ENCODE results near the gene FBXL13.
"Not testable (repeated sequence)": the region's sequence is repeated elsewhere in the genome, so short reads cannot be mapped to it uniquely, and the experiment has no call there.

Gene FBXL13

DNA sequence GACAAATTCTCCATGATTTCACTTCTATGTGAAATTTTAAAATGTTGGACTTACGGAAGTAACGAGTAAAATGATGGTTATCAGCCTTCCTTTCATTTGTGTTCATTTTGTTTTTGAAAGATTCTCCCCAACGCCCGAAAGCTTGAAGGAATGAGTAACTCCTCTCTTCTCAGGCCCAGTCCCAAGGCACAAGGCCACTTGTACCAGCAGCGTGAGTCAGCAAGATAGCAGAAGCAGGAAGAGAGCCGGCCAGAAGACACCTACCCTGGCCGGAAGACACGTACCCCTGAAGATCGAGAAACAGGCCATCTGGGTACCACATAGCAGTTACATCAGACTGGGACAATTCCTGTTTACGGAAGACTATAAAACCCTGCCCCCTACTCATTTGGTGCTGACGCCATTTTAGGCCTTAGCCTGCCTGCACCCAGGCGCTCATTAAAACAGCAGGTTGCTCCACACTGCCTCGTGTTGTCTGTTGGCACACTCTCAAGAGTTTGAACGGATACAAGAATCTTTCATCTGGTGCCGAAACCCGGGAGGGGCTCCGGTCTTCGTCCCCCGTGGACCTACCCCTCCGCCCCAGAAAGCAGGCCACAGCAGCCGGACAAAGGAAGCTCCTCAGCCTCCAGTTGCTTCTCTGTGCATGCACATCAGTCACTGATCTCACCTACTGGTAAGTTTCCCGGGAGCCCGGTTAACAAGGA is 101.3 kb downstream of the FBXL13 start:
- no peaks in the 10 kb centered on the region for H3K27me3 ChIP-seq (ENCODE audit: control insufficient read depth in 1 of 2, insufficient read depth in 2 of 2, low read length in 2 of 2)
- no peaks in the 10 kb centered on the region for H3K36me3 ChIP-seq (ENCODE audit: control insufficient read depth in 2 of 2, insufficient read depth in 2 of 2, low read length in 2 of 2)
- H3K9me3 ChIP-seq (ENCODE audit: control insufficient read depth in 2 of 2, low read length in 2 of 2), result no peaks in the 10 kb centered on the region
- no peak overlapping the region for H3K9ac ChIP-seq (ENCODE audit: low read length in 2 of 2)
- no peaks in the 10 kb centered on the region for H3K4me1 ChIP-seq (ENCODE audit: control insufficient read depth, insufficient read depth, low read length)
- H3K4me3 ChIP-seq (ENCODE audit: low read length in 2 of 2), result no peak overlapping the region
- no peak overlapping the region for H3K27ac ChIP-seq (ENCODE audit: low read length)

- Histone ChIP-seq H3K4me1 (ENCODE audit: control insufficient read depth, insufficient read depth, low read length) (no peaks in the 10 kb centered on the region), H3K4me3 (ENCODE audit: low read length in 2 of 2) (no peak overlapping the region), H3K9me3 (ENCODE audit: control insufficient read depth in 2 of 2, low read length in 2 of 2) (no peaks in the 10 kb centered on the region)
Observed at GRCh38 chr7:102967798-102968197, 106.8 kb downstream of the FBXL13 start.

GRCh38 chr7:102966465-102966864 is 108.1 kb downstream of the FBXL13 start:
- no peak overlapping the region for H3K27ac ChIP-seq (ENCODE audit: low read length)
- no peaks in the 10 kb centered on the region for H3K9me3 ChIP-seq (ENCODE audit: control insufficient read depth in 2 of 2, low read length in 2 of 2)
- H3K9ac ChIP-seq (ENCODE audit: low read length in 2 of 2), result no peak overlapping the region
- H3K4me3 ChIP-seq (ENCODE audit: low read length in 2 of 2), result no peak overlapping the region
- no peaks in the 10 kb centered on the region for H3K27me3 ChIP-seq (ENCODE audit: control insufficient read depth in 1 of 2, insufficient read depth in 2 of 2, low read length in 2 of 2)
- no peaks in the 10 kb centered on the region for H3K36me3 ChIP-seq (ENCODE audit: control insufficient read depth in 2 of 2, insufficient read depth in 2 of 2, low read length in 2 of 2)
- no peaks in the 10 kb centered on the region for H3K4me1 ChIP-seq (ENCODE audit: control insufficient read depth, insufficient read depth, low read length)

More at GRCh38 chr7:102967798-102968197, 106.8 kb downstream of the FBXL13 start:
- Histone ChIP-seq H3K36me3 (ENCODE audit: control insufficient read depth in 2 of 2, insufficient read depth in 2 of 2, low read length in 2 of 2) (no peaks in the 10 kb centered on the region), H3K27me3 (ENCODE audit: control insufficient read depth in 1 of 2, insufficient read depth in 2 of 2, low read length in 2 of 2) (no peaks in the 10 kb centered on the region), H3K9ac (ENCODE audit: low read length in 2 of 2) (no peak overlapping the region), H3K27ac (ENCODE audit: low read length) (no peak overlapping the region)

DNA sequence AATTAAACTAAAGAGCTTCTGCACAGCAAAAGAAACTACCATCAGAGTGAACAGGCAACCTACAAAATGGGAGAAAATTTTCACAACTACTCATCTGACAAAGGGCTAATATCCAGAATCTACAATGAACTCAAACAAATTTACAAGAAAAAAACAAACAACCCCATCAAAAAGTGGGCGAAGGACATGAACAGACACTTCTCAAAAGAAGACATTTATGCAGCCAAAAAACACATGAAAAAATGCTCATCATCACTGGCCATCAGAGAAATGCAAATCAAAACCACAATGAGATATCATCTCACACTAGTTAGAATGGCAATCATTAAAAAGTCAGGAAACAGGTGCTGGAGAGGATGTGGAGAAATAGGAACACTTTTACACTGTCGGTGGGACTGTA is 112.6 kb downstream of the FBXL13 start:
- not testable (repeated sequence) for H3K4me3 ChIP-seq (ENCODE audit: low read length in 2 of 2); H3K9me3 ChIP-seq (ENCODE audit: control insufficient read depth in 2 of 2, low read length in 2 of 2); H3K9ac ChIP-seq (ENCODE audit: low read length in 2 of 2); H3K27me3 ChIP-seq (ENCODE audit: control insufficient read depth in 1 of 2, insufficient read depth in 2 of 2, low read length in 2 of 2); H3K4me1 ChIP-seq (ENCODE audit: control insufficient read depth, insufficient read depth, low read length); H3K36me3 ChIP-seq (ENCODE audit: control insufficient read depth in 2 of 2, insufficient read depth in 2 of 2, low read length in 2 of 2); H3K27ac ChIP-seq (ENCODE audit: low read length)

GRCh38 chr7:102958004-102958403 is 116.6 kb downstream of the FBXL13 start:
- not testable (repeated sequence) for H3K9ac ChIP-seq (ENCODE audit: low read length in 2 of 2); H3K4me3 ChIP-seq (ENCODE audit: low read length in 2 of 2); H3K36me3 ChIP-seq (ENCODE audit: control insufficient read depth in 2 of 2, insufficient read depth in 2 of 2, low read length in 2 of 2); H3K27me3 ChIP-seq (ENCODE audit: control insufficient read depth in 1 of 2, insufficient read depth in 2 of 2, low read length in 2 of 2); H3K9me3 ChIP-seq (ENCODE audit: control insufficient read depth in 2 of 2, low read length in 2 of 2); H3K27ac ChIP-seq (ENCODE audit: low read length); H3K4me1 ChIP-seq (ENCODE audit: control insufficient read depth, insufficient read depth, low read length)

DNA sequence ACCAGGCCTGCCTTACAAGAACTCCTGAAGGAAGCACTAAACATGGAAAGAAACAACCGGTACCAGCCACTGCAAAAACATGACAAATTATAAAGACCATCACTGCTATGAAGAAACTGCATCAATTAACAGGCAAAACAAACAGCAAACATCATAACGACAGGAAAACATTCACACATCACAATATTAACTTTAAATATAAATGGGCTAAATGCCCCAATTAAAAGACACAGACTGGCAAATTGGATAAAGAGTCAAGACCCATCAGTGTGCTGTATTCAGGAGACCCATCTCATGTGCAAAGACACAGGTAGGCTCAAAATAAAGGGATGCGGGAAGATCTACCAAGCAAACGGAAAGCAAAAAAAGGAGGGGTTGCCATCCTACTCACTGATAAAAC is 120.2 kb downstream of the FBXL13 start:
- not testable (repeated sequence) for H3K27ac ChIP-seq (ENCODE audit: low read length); H3K9ac ChIP-seq (ENCODE audit: low read length in 2 of 2); H3K4me3 ChIP-seq (ENCODE audit: low read length in 2 of 2); H3K9me3 ChIP-seq (ENCODE audit: control insufficient read depth in 2 of 2, low read length in 2 of 2); H3K4me1 ChIP-seq (ENCODE audit: control insufficient read depth, insufficient read depth, low read length); H3K36me3 ChIP-seq (ENCODE audit: control insufficient read depth in 2 of 2, insufficient read depth in 2 of 2, low read length in 2 of 2); H3K27me3 ChIP-seq (ENCODE audit: control insufficient read depth in 1 of 2, insufficient read depth in 2 of 2, low read length in 2 of 2)

DNA sequence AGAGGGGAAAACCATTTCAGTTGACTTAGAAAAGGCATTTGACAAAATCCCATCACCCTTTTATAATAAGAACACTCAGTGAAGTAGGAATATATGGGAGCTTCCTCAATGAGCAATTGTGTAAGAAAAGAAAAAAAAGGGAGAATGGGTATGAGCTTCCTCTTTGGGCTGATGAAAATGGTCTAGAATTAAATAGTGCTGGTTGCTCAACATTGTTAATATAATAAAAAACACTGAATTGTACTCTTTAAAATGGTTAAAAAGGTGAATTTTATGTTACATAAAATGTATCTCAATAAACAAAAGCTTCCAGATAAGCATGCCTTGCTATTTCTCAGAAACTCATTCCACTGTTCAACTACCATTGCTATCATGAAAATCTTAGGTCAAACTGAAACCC is 121.2 kb downstream of the FBXL13 start:
- Histone ChIP-seq H3K9ac (ENCODE audit: low read length in 2 of 2) (no peak overlapping the region), H3K27ac (ENCODE audit: low read length) (no peak overlapping the region), H3K27me3 (ENCODE audit: control insufficient read depth in 1 of 2, insufficient read depth in 2 of 2, low read length in 2 of 2) (no peaks in the 10 kb centered on the region), H3K9me3 (ENCODE audit: control insufficient read depth in 2 of 2, low read length in 2 of 2) (no peaks in the 10 kb centered on the region), H3K36me3 (ENCODE audit: control insufficient read depth in 2 of 2, insufficient read depth in 2 of 2, low read length in 2 of 2) (no peaks in the 10 kb centered on the region), H3K4me3 (ENCODE audit: low read length in 2 of 2) (no peak overlapping the region), H3K4me1 (ENCODE audit: control insufficient read depth, insufficient read depth, low read length) (no peaks in the 10 kb centered on the region)

DNA sequence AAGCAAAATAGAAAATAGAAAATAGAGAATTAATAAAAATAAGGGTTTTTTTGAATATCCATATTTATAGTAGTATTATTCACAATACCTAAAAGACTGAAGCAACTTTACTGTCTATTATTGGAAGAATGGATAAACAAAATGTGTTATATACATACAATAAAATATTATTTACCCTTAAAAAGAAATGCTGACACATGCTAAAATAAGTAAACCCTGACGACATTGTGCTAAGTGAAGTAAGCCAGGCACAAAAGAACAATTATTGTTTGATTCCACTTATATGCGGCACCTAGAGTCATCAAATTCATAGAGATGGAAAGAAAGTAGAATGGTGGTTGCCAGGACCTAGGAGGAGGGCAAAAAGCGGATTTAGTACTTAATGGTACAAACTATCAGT is 122.8 kb downstream of the FBXL13 start:
- H3K36me3 ChIP-seq (ENCODE audit: control insufficient read depth in 2 of 2, insufficient read depth in 2 of 2, low read length in 2 of 2), result no peaks in the 10 kb centered on the region
- H3K27ac ChIP-seq (ENCODE audit: low read length), result no peak overlapping the region
- H3K9ac ChIP-seq (ENCODE audit: low read length in 2 of 2), result no peak overlapping the region
- H3K9me3 ChIP-seq (ENCODE audit: control insufficient read depth in 2 of 2, low read length in 2 of 2), result no peaks in the 10 kb centered on the region
- no peaks in the 10 kb centered on the region for H3K4me1 ChIP-seq (ENCODE audit: control insufficient read depth, insufficient read depth, low read length)
- H3K4me3 ChIP-seq (ENCODE audit: low read length in 2 of 2), result no peak overlapping the region
- H3K27me3 ChIP-seq (ENCODE audit: control insufficient read depth in 1 of 2, insufficient read depth in 2 of 2, low read length in 2 of 2), result no peaks in the 10 kb centered on the region

DNA sequence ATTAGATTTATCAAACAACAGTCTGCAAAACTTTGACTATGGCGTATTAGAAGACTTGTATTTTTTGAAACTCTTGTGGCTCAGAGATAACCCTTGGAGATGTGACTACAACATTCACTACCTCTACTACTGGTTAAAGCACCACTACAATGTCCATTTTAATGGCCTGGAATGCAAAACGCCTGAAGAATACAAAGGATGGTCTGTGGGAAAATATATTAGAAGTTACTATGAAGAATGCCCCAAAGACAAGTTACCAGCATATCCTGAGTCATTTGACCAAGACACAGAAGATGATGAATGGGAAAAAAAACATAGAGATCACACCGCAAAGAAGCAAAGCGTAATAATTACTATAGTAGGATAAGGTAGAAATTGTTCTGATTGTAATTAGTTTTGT is 130.4 kb downstream of the FBXL13 start:
- Histone ChIP-seq H3K4me3 (ENCODE audit: low read length in 2 of 2) (no peak overlapping the region), H3K9me3 (ENCODE audit: control insufficient read depth in 2 of 2, low read length in 2 of 2) (no peaks in the 10 kb centered on the region), H3K27me3 (ENCODE audit: control insufficient read depth in 1 of 2, insufficient read depth in 2 of 2, low read length in 2 of 2) (no peaks in the 10 kb centered on the region), H3K9ac (ENCODE audit: low read length in 2 of 2) (no peak overlapping the region), H3K4me1 (ENCODE audit: control insufficient read depth, insufficient read depth, low read length) (no peaks in the 10 kb centered on the region), H3K36me3 (ENCODE audit: control insufficient read depth in 2 of 2, insufficient read depth in 2 of 2, low read length in 2 of 2) (no peaks in the 10 kb centered on the region), H3K27ac (ENCODE audit: low read length) (no peak overlapping the region)

GRCh38 chr7:102943423-102944169 is 131.0 kb downstream of the FBXL13 start:
- no peaks in the 10 kb centered on the region for H3K9me3 ChIP-seq (ENCODE audit: control insufficient read depth in 2 of 2, low read length in 2 of 2)
- no peak overlapping the region for H3K4me3 ChIP-seq (ENCODE audit: low read length in 2 of 2)
- H3K9ac ChIP-seq (ENCODE audit: low read length in 2 of 2), result no peak overlapping the region
- H3K27me3 ChIP-seq (ENCODE audit: control insufficient read depth in 1 of 2, insufficient read depth in 2 of 2, low read length in 2 of 2), result no peaks in the 10 kb centered on the region
- H3K27ac ChIP-seq (ENCODE audit: low read length), result no peak overlapping the region
- H3K36me3 ChIP-seq (ENCODE audit: control insufficient read depth in 2 of 2, insufficient read depth in 2 of 2, low read length in 2 of 2), result no peaks in the 10 kb centered on the region
- peaks cover 4% of the 10 kb centered on the region for H3K4me1 ChIP-seq (ENCODE audit: control insufficient read depth, insufficient read depth, low read length)

- Histone ChIP-seq H3K4me1 (ENCODE audit: control insufficient read depth, insufficient read depth, low read length) (peaks cover 4% of the 10 kb centered on the region), H3K27me3 (ENCODE audit: control insufficient read depth in 1 of 2, insufficient read depth in 2 of 2, low read length in 2 of 2) (no peaks in the 10 kb centered on the region), H3K4me3 (ENCODE audit: low read length in 2 of 2) (no peak overlapping the region), H3K9ac (ENCODE audit: low read length in 2 of 2) (no peak overlapping the region), H3K36me3 (ENCODE audit: control insufficient read depth in 2 of 2, insufficient read depth in 2 of 2, low read length in 2 of 2) (no peaks in the 10 kb centered on the region), H3K9me3 (ENCODE audit: control insufficient read depth in 2 of 2, low read length in 2 of 2) (no peaks in the 10 kb centered on the region), H3K27ac (ENCODE audit: low read length) (no peak overlapping the region)
Observed at GRCh38 chr7:102942868-102943267, 131.7 kb downstream of the FBXL13 start.
